Smooth muscle cell (in vitro differentiated cells): Measurements from ENCODE around the gene TDRD9. TPM values are rescaled to one million over a fixed set of nuclear protein-coding genes. Genes with fewer than 3 reads are reported as not detected.

ENCODE experiments used
- DNase-seq: peaks from one replicate; lab custom pipeline; 2025; ENCODE audit not compliant: unreplicated experiment; lab: John Stamatoyannopoulos, UW
- H2AFZ ChIP-seq: fragments of 200-600 bp; sonication (generic); 2 replicates; pipeline ENCODE4 v1.6.0; 2016; ENCODE audit warnings: antibody characterized with exemption, low read depth, mild to moderate bottlenecking
- H3F3A ChIP-seq: fragments of 200-600 bp; sonication (generic); 2 replicates; pipeline ENCODE4 v1.6.0; 2017; ENCODE audit warnings: antibody characterized with exemption, low read depth
- H3K27ac ChIP-seq: fragments of 200-600 bp; sonication (generic); 2 replicates; pipeline ENCODE4 v1.5.1; 2016; ENCODE audit warnings: low read depth, mild to moderate bottlenecking
- H3K27me3 ChIP-seq: fragments of 200-600 bp; sonication (generic); 2 replicates; pipeline ENCODE4 v1.6.1; 2016; ENCODE audit warnings: low read depth, mild to moderate bottlenecking
- H3K36me3 ChIP-seq: fragments of 200-600 bp; sonication (generic); 2 replicates; pipeline ENCODE4 v1.5.1; 2016; ENCODE audit warnings: low read depth
- H3K4me1 ChIP-seq: fragments of 200-600 bp; sonication (generic); 2 replicates; pipeline ENCODE4 v1.5.1; 2016; ENCODE audit warnings: low read depth
- H3K4me2 ChIP-seq: fragments of 200-600 bp; sonication (generic); 2 replicates; pipeline ENCODE4 v1.6.0; 2016; ENCODE audit warnings: mild to moderate bottlenecking
- H3K4me3 ChIP-seq: fragments of 200-600 bp; sonication (generic); 2 replicates; pipeline ENCODE4 v1.5.1; 2016; ENCODE audit warnings: mild to moderate bottlenecking
- H3K79me2 ChIP-seq: fragments of 200-600 bp; sonication (generic); 2 replicates; pipeline ENCODE4 v1.6.0; 2016; ENCODE audit warnings: low read depth, mild to moderate bottlenecking
- H3K9ac ChIP-seq: fragments of 200-600 bp; sonication (generic); 2 replicates; pipeline ENCODE4 v1.6.0; 2016; ENCODE audit warnings: low read depth
- H3K9me3 ChIP-seq: fragments of 200-600 bp; sonication (generic); replicated peaks from 2 replicates; pipeline ENCODE4 v1.5.1; 2016; ENCODE audit warnings: low read depth
- H4K20me1 ChIP-seq: fragments of 200-600 bp; sonication (generic); 2 replicates; pipeline ENCODE4 v1.6.0; 2016; ENCODE audit warnings: low read depth
- WGBS: methylation state at CpG from one replicate; pipeline ENCODE4 v1.1.7; 2016; ENCODE audit warnings: low lambda C conversion rate; 5-methylcytosine and 5-hydroxymethylcytosine counted together
- polyA plus RNA-seq: library from polyadenylated mRNA; unstranded; fragments of >200 nt; fragmentation: Nextera tagmentation; extraction: Ambion mirVana; gene quantifications from 2 replicates; pipeline ENCODE4 v1.2.1, GENCODE V29; 2016
- total RNA-seq: library from RNA; depleted of rRNA; stranded (reverse); fragments of >200 nt; gene quantifications from 2 replicates; pipeline ENCODE4 v1.2.3, GENCODE V29; 2014
- TF ChIP-seq, protein P1 (sequence below): fragments of 200-600 bp; sonication (generic); IDR thresholded peaks from 2 replicates; pipeline ENCODE4 v1.5.1; 2017; ENCODE audit warnings: borderline replicate concordance, mild to moderate bottlenecking, antibody characterized with exemption; ENCODE audit not compliant: insufficient read depth, poor library complexity, severe bottlenecking

The TDRD9 gene
- total and polyA plus RNA-seq, 2 experiments from 2014 or later, result 1.0 TPM; not detected in 1

DNA sequence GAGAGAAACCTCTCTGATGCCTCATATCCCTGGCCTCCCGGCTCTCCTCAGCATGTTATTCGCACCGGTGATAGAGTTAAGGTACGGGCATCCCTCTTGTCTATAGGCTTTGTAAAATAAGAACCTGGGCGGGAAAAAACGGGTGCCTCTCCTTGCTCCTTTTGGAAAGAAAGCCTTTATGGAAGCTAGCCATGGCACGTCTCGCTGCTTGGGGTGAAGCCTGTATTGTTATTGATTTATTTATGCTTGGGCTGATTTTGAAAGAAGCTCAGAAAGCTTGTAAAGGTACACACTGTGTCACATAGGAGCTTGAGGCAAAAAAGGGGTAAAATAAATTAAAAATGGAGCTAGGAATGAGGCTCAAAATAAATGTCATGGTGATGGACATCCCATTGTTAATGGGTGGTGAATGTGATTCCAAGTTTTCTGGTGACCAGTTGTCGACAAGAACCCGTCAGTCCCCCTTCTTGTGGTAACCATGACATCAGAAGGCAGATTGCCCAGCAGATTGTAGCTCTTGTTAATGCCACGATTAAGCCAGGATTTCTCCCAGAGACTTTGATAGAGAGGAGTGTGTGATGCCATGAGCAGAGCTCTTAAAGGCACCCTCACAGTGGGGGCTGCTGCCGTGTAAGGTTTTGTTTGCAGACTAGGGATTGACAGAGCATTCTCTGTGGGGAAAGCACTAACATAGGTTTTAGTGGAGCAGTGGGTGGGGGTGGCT lies 106.9 kb downstream of the TDRD9 start:
- no peaks in the 10 kb centered on the region for H3F3A ChIP-seq
- TF ChIP-seq, protein P1, sequence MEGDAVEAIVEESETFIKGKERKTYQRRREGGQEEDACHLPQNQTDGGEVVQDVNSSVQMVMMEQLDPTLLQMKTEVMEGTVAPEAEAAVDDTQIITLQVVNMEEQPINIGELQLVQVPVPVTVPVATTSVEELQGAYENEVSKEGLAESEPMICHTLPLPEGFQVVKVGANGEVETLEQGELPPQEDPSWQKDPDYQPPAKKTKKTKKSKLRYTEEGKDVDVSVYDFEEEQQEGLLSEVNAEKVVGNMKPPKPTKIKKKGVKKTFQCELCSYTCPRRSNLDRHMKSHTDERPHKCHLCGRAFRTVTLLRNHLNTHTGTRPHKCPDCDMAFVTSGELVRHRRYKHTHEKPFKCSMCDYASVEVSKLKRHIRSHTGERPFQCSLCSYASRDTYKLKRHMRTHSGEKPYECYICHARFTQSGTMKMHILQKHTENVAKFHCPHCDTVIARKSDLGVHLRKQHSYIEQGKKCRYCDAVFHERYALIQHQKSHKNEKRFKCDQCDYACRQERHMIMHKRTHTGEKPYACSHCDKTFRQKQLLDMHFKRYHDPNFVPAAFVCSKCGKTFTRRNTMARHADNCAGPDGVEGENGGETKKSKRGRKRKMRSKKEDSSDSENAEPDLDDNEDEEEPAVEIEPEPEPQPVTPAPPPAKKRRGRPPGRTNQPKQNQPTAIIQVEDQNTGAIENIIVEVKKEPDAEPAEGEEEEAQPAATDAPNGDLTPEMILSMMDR, result no peak
- WGBS, result 69% methylated on average over 12 of the region's 12 CpGs

DNA sequence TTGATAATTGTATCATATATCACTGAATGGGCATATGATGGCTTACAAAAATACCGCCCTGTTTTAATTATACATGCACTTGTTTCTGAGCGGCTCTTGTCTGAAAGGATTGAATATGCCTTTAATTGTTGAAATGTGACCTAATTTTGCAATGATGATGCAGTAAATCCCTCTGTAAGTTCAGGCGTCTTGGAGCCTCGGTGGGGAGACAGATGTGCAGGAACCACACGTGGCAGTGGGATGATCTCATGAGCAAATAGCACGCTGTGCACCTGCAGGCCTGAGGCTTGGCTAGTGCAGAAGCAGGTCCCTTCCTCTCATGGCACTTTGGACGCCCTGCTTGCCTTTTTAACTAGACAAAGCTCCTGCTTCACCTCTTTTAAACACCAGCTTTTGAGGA lies 108.0 kb downstream of the TDRD9 start:
- Histone ChIP-seq H3K4me3 (no peak overlapping the region), H3K9me3 (no peaks in the 10 kb centered on the region), H3K36me3 (no peaks in the 10 kb centered on the region), H3K9ac (no peak overlapping the region), H4K20me1 (no peaks in the 10 kb centered on the region), H3K4me1 (no peaks in the 10 kb centered on the region), H3K4me2 (no peak overlapping the region), H3K27ac (no peak overlapping the region), H3K27me3 (peaks cover 7% of the 10 kb centered on the region), H3K79me2 (no peaks in the 10 kb centered on the region), H2AFZ (no peak overlapping the region), H3F3A (no peaks in the 10 kb centered on the region)
- TF ChIP-seq, protein P1, result no peak
- DNase-seq, result no peak
- WGBS, result 70% methylated on average over 7 of the region's 7 CpGs

More for the DNA sequence above, 106.9 kb downstream of the TDRD9 start:
- no peaks in the 10 kb centered on the region for H4K20me1 ChIP-seq
- DNase-seq, result no peak
- H3K9ac ChIP-seq, result no peak overlapping the region
- no peak overlapping the region for H3K4me2 ChIP-seq
- no peaks in the 10 kb centered on the region for H3K9me3 ChIP-seq
- no peak overlapping the region for H2AFZ ChIP-seq
- H3K27me3 ChIP-seq, result peaks cover 9% of the 10 kb centered on the region
- H3K36me3 ChIP-seq, result no peaks in the 10 kb centered on the region
- H3K27ac ChIP-seq, result no peak overlapping the region
- no peak overlapping the region for H3K4me3 ChIP-seq
- H3K79me2 ChIP-seq, result no peaks in the 10 kb centered on the region
- H3K4me1 ChIP-seq, result no peaks in the 10 kb centered on the region

DNA sequence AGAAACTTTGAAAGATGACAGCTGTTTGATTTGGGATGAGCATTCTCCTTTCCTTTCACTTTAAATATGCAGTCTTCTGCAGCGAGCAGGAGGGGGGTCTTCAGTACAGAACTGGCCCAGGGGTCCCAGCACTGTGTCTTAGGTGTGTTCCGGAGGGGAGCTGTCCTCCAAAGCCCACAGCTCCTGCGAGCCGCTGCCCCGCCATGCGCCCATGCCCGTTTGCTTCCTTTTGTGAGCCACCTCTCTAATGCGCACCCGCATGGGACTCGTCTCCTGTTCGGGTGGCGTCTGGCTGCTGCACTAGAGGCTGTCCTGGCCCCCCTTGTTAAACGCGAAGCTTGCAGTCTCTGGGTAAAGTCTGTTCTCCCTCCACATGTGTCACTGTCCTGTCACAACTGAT lies 108.8 kb downstream of the TDRD9 start:
- no peaks in the 10 kb centered on the region for H4K20me1 ChIP-seq
- H3K4me1 ChIP-seq, result no peaks in the 10 kb centered on the region
- WGBS, result 76% methylated on average over 14 of the region's 14 CpGs
- H2AFZ ChIP-seq, result no peak overlapping the region
- no peaks in the 10 kb centered on the region for H3F3A ChIP-seq
- H3K79me2 ChIP-seq, result no peaks in the 10 kb centered on the region
- H3K27ac ChIP-seq, result no peak overlapping the region
- H3K36me3 ChIP-seq, result no peaks in the 10 kb centered on the region
- H3K9ac ChIP-seq, result no peak overlapping the region
- TF ChIP-seq, protein P1, result no peak
- peaks cover 7% of the 10 kb centered on the region for H3K27me3 ChIP-seq
- H3K4me3 ChIP-seq, result no peak overlapping the region
- no peak overlapping the region for H3K4me2 ChIP-seq
- no peak for DNase-seq
- no peaks in the 10 kb centered on the region for H3K9me3 ChIP-seq

DNA sequence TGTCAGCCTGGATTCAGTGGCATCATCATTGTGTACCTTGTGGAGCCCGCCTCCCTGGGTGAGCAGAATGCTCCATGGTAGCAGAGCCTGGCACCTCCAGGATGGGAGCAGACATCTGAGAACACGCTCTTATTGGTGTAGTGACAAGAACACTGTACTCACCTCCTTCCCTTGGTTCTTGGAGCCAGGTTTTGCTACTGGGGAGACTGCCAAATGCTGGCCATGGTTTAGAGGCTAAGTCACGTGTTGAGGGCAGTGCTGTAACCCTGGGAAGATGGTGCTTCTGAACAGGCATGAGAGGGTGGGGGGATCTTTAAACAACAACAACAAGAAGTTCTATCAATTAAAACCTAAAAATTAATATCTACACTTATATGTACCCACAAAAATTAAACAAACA lies 109.6 kb downstream of the TDRD9 start:
- no peak overlapping the region for H2AFZ ChIP-seq
- H3K79me2 ChIP-seq, result no peaks in the 10 kb centered on the region
- no peaks in the 10 kb centered on the region for H3K9me3 ChIP-seq
- no peaks in the 10 kb centered on the region for H3F3A ChIP-seq
- H3K4me1 ChIP-seq, result no peaks in the 10 kb centered on the region
- no peak overlapping the region for H3K9ac ChIP-seq
- H4K20me1 ChIP-seq, result no peaks in the 10 kb centered on the region
- TF ChIP-seq, protein P1, result no peak
- H3K4me2 ChIP-seq, result no peak overlapping the region
- no peak for DNase-seq
- 90% methylated on average over 3 of the region's 3 CpGs for WGBS
- no peak overlapping the region for H3K27ac ChIP-seq
- peaks cover 3% of the 10 kb centered on the region for H3K27me3 ChIP-seq
- H3K36me3 ChIP-seq, result no peaks in the 10 kb centered on the region
- no peak overlapping the region for H3K4me3 ChIP-seq
